ENCODE measurements around the gene DOCK3.

Gene DOCK3

GRCh38 chr3:50648313-50648712 lies 26.4 kb upstream of the DOCK3 start:
- in situ Hi-C loops (cut with HindIII; ENCODE audit: low pct_ligation_motif_present, low pct_unique_long_range_greater_than_20kb, low sequenced_read_pairs) = no loop called here

GRCh38 chr3:50648944-50649343 lies 25.8 kb upstream of the DOCK3 start:
- in situ Hi-C loops (cut with HindIII; ENCODE audit: low pct_ligation_motif_present, low pct_unique_long_range_greater_than_20kb, low sequenced_read_pairs) = no loop called here
- DNase-seq = no peak

More at GRCh38 chr3:50648313-50648712, 26.4 kb upstream of the DOCK3 start:
- DNase-seq = no peak

GRCh38 chr3:50649451-50649931 lies 25.2 kb upstream of the DOCK3 start:
- in situ Hi-C loops (cut with HindIII; ENCODE audit: low pct_ligation_motif_present, low pct_unique_long_range_greater_than_20kb, low sequenced_read_pairs) = no loop called here
- DNase-seq = no peak

GRCh38 chr3:50650018-50650417 lies 24.7 kb upstream of the DOCK3 start:
- in situ Hi-C loops (cut with HindIII; ENCODE audit: low pct_ligation_motif_present, low pct_unique_long_range_greater_than_20kb, low sequenced_read_pairs) = no loop called here

GRCh38 chr3:50651445-50651844 lies 23.3 kb upstream of the DOCK3 start:
- DNase-seq = no peak
- in situ Hi-C loops (cut with HindIII; ENCODE audit: low pct_ligation_motif_present, low pct_unique_long_range_greater_than_20kb, low sequenced_read_pairs) = no loop called here

More at GRCh38 chr3:50650018-50650417, 24.7 kb upstream of the DOCK3 start:
- DNase-seq = no peak

- no peak for DNase-seq
- in situ Hi-C loops (cut with HindIII; ENCODE audit: low pct_ligation_motif_present, low pct_unique_long_range_greater_than_20kb, low sequenced_read_pairs) = no loop called here
Measured at GRCh38 chr3:50651920-50652529, 22.7 kb upstream of the DOCK3 start.

GRCh38 chr3:50652709-50653108 lies 22.0 kb upstream of the DOCK3 start:
- DNase-seq = peak; percentile 35
- in situ Hi-C loops (cut with HindIII; ENCODE audit: low pct_ligation_motif_present, low pct_unique_long_range_greater_than_20kb, low sequenced_read_pairs) = no loop called here

GRCh38 chr3:50653937-50654595 lies 20.7 kb upstream of the DOCK3 start:
- DNase-seq = no peak
- in situ Hi-C loops (cut with HindIII; ENCODE audit: low pct_ligation_motif_present, low pct_unique_long_range_greater_than_20kb, low sequenced_read_pairs) = no loop called here

GRCh38 chr3:50655009-50655830 lies 19.5 kb upstream of the DOCK3 start:
- no peak for DNase-seq
- in situ Hi-C loops (cut with HindIII; ENCODE audit: low pct_ligation_motif_present, low pct_unique_long_range_greater_than_20kb, low sequenced_read_pairs) = no loop called here

- DNase-seq = no peak
- in situ Hi-C loops (cut with HindIII; ENCODE audit: low pct_ligation_motif_present, low pct_unique_long_range_greater_than_20kb, low sequenced_read_pairs) = no loop called here
Measured at GRCh38 chr3:50656417-50657195, 18.1 kb upstream of the DOCK3 start.

- in situ Hi-C loops (cut with HindIII; ENCODE audit: low pct_ligation_motif_present, low pct_unique_long_range_greater_than_20kb, low sequenced_read_pairs) = no loop called here
Measured at GRCh38 chr3:50657407-50657806, 17.3 kb upstream of the DOCK3 start.

GRCh38 chr3:50657816-50658215 lies 16.9 kb upstream of the DOCK3 start:
- in situ Hi-C loops (cut with HindIII; ENCODE audit: low pct_ligation_motif_present, low pct_unique_long_range_greater_than_20kb, low sequenced_read_pairs) = no loop called here
- no peak for DNase-seq

More at GRCh38 chr3:50657407-50657806, 17.3 kb upstream of the DOCK3 start:
- no peak for DNase-seq

- in situ Hi-C loops (cut with HindIII; ENCODE audit: low pct_ligation_motif_present, low pct_unique_long_range_greater_than_20kb, low sequenced_read_pairs) = no loop called here
- no peak for DNase-seq
Measured at GRCh38 chr3:50658416-50658815, 16.3 kb upstream of the DOCK3 start.

GRCh38 chr3:50658831-50659230 lies 15.9 kb upstream of the DOCK3 start:
- DNase-seq = no peak
- in situ Hi-C loops (cut with HindIII; ENCODE audit: low pct_ligation_motif_present, low pct_unique_long_range_greater_than_20kb, low sequenced_read_pairs) = no loop called here

- in situ Hi-C loops (cut with HindIII; ENCODE audit: low pct_ligation_motif_present, low pct_unique_long_range_greater_than_20kb, low sequenced_read_pairs) = no loop called here
- DNase-seq = no peak
Measured at GRCh38 chr3:50660386-50660785, 14.3 kb upstream of the DOCK3 start.

GRCh38 chr3:50661321-50661837 lies 13.3 kb upstream of the DOCK3 start:
- DNase-seq = no peak
- in situ Hi-C loops (cut with HindIII; ENCODE audit: low pct_ligation_motif_present, low pct_unique_long_range_greater_than_20kb, low sequenced_read_pairs) = no loop called here

GRCh38 chr3:50662408-50662807 lies 12.3 kb upstream of the DOCK3 start:
- in situ Hi-C loops (cut with HindIII; ENCODE audit: low pct_ligation_motif_present, low pct_unique_long_range_greater_than_20kb, low sequenced_read_pairs) = no loop called here
- no peak for DNase-seq

GRCh38 chr3:50665081-50665840 lies 9.5 kb upstream of the DOCK3 start:
- in situ Hi-C loops (cut with HindIII; ENCODE audit: low pct_ligation_motif_present, low pct_unique_long_range_greater_than_20kb, low sequenced_read_pairs) = no loop called here
- DNase-seq = no peak

Measured in ACHN (cell line).